Activated CD4-positive, CD25-positive, alpha-beta regulatory T cell (primary cell): ENCODE measurements around the gene SULT1A4.
"Not testable (repeated sequence)": the region's sequence is repeated elsewhere in the genome, so short reads cannot be mapped to it uniquely, and the experiment has no call there.

Experiments
- DNase-seq, 4 experiments: peaks; one replicate each; lab custom pipeline; 2025; lab: John Stamatoyannopoulos, UW

Gene SULT1A4

GRCh38 chr16:29459706-29460646 lies at the start of gene SULT1A4:
TSS of gene SULT1A4 (plus strand) at chr16:29459913. CDS start at chr16:29461386, 1,473 bp downstream.
- not testable (repeated sequence) for DNase-seq

GRCh38 chr16:29423587-29423986 lies 36.1 kb upstream of the SULT1A4 start:
- DNase-seq = not testable (repeated sequence)

GRCh38 chr16:29425390-29425789 lies 34.3 kb upstream of the SULT1A4 start:
- not testable (repeated sequence) for DNase-seq

GRCh38 chr16:29453754-29454153 lies 6.0 kb upstream of the SULT1A4 start:
- DNase-seq = not testable (repeated sequence)

GRCh38 chr16:29454269-29454668 lies 5.4 kb upstream of the SULT1A4 start, which contains the start of the genes BOLA2 and SLX1B:
TSS of gene BOLA2 (minus strand) at chr16:29454351. CDS start at chr16:29454253, 98 bp downstream.
TSS of gene SLX1B (plus strand) at chr16:29454533.
- DNase-seq = not testable (repeated sequence)

- DNase-seq = not testable (repeated sequence)
These were observed 4.9 kb upstream of the SULT1A4 start for GRCh38 chr16:29454828-29455227.

GRCh38 chr16:29457660-29458059 lies 2.1 kb upstream of the SULT1A4 start:
- DNase-seq = not testable (repeated sequence)

- not testable (repeated sequence) for DNase-seq
These were observed 926 bp downstream of the SULT1A4 start for GRCh38 chr16:29460647-29461030.

GRCh38 chr16:29465985-29466824 lies 6.5 kb downstream of the SULT1A4 start:
- not testable (repeated sequence) for DNase-seq

GRCh38 chr16:29466904-29467303 lies 7.2 kb downstream of the SULT1A4 start:
- not testable (repeated sequence) for DNase-seq

- DNase-seq = not testable (repeated sequence)
These were observed 8.1 kb downstream of the SULT1A4 start for GRCh38 chr16:29467654-29468366.

GRCh38 chr16:29469660-29470059 lies 9.9 kb downstream of the SULT1A4 start:
- DNase-seq = not testable (repeated sequence)

- not testable (repeated sequence) for DNase-seq
These were observed 12.4 kb downstream of the SULT1A4 start for GRCh38 chr16:29472065-29472464.

GRCh38 chr16:29482276-29482675 lies 22.6 kb downstream of the SULT1A4 start:
- DNase-seq = not testable (repeated sequence)

GRCh38 chr16:29506308-29506707 lies 46.6 kb downstream of the SULT1A4 start, which contains the start of gene NPIPB12:
TSS of gene NPIPB12 (minus strand) at chr16:29506408.
- not testable (repeated sequence) for DNase-seq
